Measurements from ENCODE around the gene METAP1D. TPM values are rescaled to one million over a fixed set of nuclear protein-coding genes. Genes with fewer than 3 reads are reported as not detected.

The METAP1D gene
- total RNA-seq, 1 experiment from 2014 or later = 12.7 TPM

DNA sequence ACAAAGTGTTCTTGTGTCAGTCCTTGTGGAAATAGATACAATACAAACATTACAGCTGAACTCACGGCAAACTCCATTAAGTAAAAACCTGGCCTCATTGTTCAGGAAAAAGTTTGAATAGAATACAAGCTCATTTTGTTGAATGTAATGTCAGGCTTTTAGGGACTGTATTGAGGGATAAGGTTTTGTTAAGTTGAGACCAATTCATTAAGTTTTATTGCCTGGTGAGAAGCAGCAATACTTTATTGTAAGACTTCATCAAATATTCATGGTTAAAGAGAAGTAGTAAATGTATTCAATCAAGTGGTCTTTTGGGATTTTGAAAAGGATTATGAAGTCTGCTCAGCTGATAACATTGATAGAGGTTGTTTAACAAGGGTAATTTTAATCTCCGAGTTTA, 35.4 kb upstream of the METAP1D start:
- Histone ChIP-seq H3K4me1 (ENCODE audit: insufficient read depth, low read length, poor library complexity, severe bottlenecking) (peaks cover 6% of the 10 kb centered on the region), H3K9me3 (ENCODE audit: low read depth, low read length, poor library complexity, severe bottlenecking) (no peaks in the 10 kb centered on the region), H3K36me3 (ENCODE audit: insufficient read depth, low read length, poor library complexity, severe bottlenecking) (peaks cover 20% of the 10 kb centered on the region), H3K4me3 (ENCODE audit: low read depth, low read length, poor library complexity, severe bottlenecking) (no peak overlapping the region), H3K27me3 (replicated peaks; ENCODE audit: insufficient read depth, low read depth, low read length, poor library complexity) (no peaks in the 10 kb centered on the region), H3K27ac (ENCODE audit: low read depth, low read length, poor library complexity, severe bottlenecking) (no peak overlapping the region)
- peak; percentile 31 for DNase-seq (ENCODE audit: low spot score)
- CTCF ChIA-PET = no interaction called here
- POLR2A ChIA-PET (ENCODE audit: low non-redundant PET) = interaction anchor here (0.6 kb wide), 1 partner anchor 191 kb away, joined by 3 read pairs; no protein-coding TSS in a partner anchor
- intact Hi-C loops (cut with micrococcal nuclease; ENCODE audit: unreplicated experiment) = no loop called here
- no peak for TF ChIP-seq EZH2 (IDR thresholded peaks at IDR 0.05; ENCODE audit: borderline replicate concordance, low read depth, low read length, poor library complexity, severe bottlenecking)
- TF ChIP-seq, protein P1, sequence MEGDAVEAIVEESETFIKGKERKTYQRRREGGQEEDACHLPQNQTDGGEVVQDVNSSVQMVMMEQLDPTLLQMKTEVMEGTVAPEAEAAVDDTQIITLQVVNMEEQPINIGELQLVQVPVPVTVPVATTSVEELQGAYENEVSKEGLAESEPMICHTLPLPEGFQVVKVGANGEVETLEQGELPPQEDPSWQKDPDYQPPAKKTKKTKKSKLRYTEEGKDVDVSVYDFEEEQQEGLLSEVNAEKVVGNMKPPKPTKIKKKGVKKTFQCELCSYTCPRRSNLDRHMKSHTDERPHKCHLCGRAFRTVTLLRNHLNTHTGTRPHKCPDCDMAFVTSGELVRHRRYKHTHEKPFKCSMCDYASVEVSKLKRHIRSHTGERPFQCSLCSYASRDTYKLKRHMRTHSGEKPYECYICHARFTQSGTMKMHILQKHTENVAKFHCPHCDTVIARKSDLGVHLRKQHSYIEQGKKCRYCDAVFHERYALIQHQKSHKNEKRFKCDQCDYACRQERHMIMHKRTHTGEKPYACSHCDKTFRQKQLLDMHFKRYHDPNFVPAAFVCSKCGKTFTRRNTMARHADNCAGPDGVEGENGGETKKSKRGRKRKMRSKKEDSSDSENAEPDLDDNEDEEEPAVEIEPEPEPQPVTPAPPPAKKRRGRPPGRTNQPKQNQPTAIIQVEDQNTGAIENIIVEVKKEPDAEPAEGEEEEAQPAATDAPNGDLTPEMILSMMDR (conservative IDR thresholded peaks at IDR 0.05; ENCODE audit: low read depth, low read length) = no peak
- no TSS peak for BruUV-seq (replicated peaks)

DNA sequence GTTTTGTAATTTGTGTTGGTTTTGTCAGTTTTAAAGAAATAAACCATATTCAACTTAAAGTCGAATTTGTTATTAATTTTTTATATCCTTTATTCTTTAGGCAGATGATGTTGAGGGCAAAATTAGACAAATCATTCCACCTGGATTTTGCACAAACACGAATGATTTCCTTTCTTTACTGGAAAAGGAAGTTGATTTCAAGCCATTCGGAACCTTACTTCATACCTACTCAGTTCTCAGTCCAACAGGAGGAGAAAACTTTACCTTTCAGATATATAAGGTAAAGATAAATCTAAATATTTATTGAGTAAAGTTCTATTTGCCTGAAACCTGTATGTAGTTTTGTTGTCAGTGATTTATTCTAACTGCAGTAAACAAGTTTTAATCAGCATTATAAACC, 34.5 kb upstream of the METAP1D start:
- no peak overlapping the region for H3K27ac ChIP-seq (ENCODE audit: low read depth, low read length, poor library complexity, severe bottlenecking)
- H3K9me3 ChIP-seq (ENCODE audit: low read depth, low read length, poor library complexity, severe bottlenecking) = no peaks in the 10 kb centered on the region
- no TSS peak for BruUV-seq (replicated peaks)
- H3K27me3 ChIP-seq (replicated peaks; ENCODE audit: insufficient read depth, low read depth, low read length, poor library complexity) = no peaks in the 10 kb centered on the region
- CTCF ChIA-PET = no interaction called here
- TF ChIP-seq, protein P1 (conservative IDR thresholded peaks at IDR 0.05; ENCODE audit: low read depth, low read length) = no peak
- no peak for TF ChIP-seq EZH2 (IDR thresholded peaks at IDR 0.05; ENCODE audit: borderline replicate concordance, low read depth, low read length, poor library complexity, severe bottlenecking)
- POLR2A ChIA-PET (ENCODE audit: low non-redundant PET) = interaction anchor here (0.7 kb wide), 1 partner anchor 141 kb away, joined by 3 read pairs; no protein-coding TSS in a partner anchor
- peaks cover 6% of the 10 kb centered on the region for H3K4me1 ChIP-seq (ENCODE audit: insufficient read depth, low read length, poor library complexity, severe bottlenecking)
- intact Hi-C loops (cut with micrococcal nuclease; ENCODE audit: unreplicated experiment) = no loop called here
- no peak overlapping the region for H3K4me3 ChIP-seq (ENCODE audit: low read depth, low read length, poor library complexity, severe bottlenecking)
- no peak for DNase-seq (ENCODE audit: low spot score)
- peaks cover 20% of the 10 kb centered on the region for H3K36me3 ChIP-seq (ENCODE audit: insufficient read depth, low read length, poor library complexity, severe bottlenecking)

DNA sequence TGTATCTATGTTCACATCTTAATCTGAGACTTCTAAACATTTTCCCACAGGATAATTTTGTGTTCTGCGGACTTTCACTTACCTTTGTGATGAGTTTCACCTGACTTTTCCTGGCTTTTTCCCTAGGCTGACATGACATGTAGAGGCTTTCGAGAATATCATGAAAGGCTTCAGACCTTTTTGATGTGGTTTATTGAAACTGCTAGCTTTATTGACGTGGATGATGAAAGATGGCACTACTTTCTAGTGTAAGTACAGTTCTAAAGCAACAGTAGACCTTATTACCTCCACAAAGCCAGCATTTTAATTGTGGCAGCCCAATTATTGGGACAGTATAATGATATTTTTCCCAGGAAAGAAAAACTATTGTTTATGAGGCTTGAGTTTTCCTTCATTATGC, 34.1 kb upstream of the METAP1D start:
- Histone ChIP-seq H3K4me3 (ENCODE audit: low read depth, low read length, poor library complexity, severe bottlenecking) (no peak overlapping the region), H3K9me3 (ENCODE audit: low read depth, low read length, poor library complexity, severe bottlenecking) (no peaks in the 10 kb centered on the region), H3K36me3 (ENCODE audit: insufficient read depth, low read length, poor library complexity, severe bottlenecking) (peaks cover 20% of the 10 kb centered on the region), H3K27ac (ENCODE audit: low read depth, low read length, poor library complexity, severe bottlenecking) (no peak overlapping the region), H3K4me1 (ENCODE audit: insufficient read depth, low read length, poor library complexity, severe bottlenecking) (peaks cover 6% of the 10 kb centered on the region), H3K27me3 (replicated peaks; ENCODE audit: insufficient read depth, low read depth, low read length, poor library complexity) (no peaks in the 10 kb centered on the region)
- CTCF ChIA-PET = no interaction called here
- TF ChIP-seq, protein P1 (conservative IDR thresholded peaks at IDR 0.05; ENCODE audit: low read depth, low read length) = no peak
- TF ChIP-seq EZH2 (IDR thresholded peaks at IDR 0.05; ENCODE audit: borderline replicate concordance, low read depth, low read length, poor library complexity, severe bottlenecking) = no peak
- no peak for DNase-seq (ENCODE audit: low spot score)
- POLR2A ChIA-PET (ENCODE audit: low non-redundant PET) = no interaction called here
- intact Hi-C loops (cut with micrococcal nuclease; ENCODE audit: unreplicated experiment) = no loop called here
- no TSS peak for BruUV-seq (replicated peaks)
